AG04450 (cell line): Measurements from ENCODE around the gene TATDN2. TPM values are rescaled to one million over a fixed set of nuclear protein-coding genes. Genes with fewer than 3 reads are reported as not detected.

Experiments
- CTCF ChIA-PET: fragments of 300-600, 350-600 bp; formaldehyde crosslinking; extraction: SDS; loops from one replicate; lab custom pipeline; 2022; ENCODE audit warnings: antibody characterized with exemption, inconsistent platforms; lab: Charles Lee
- POLR2A ChIA-PET: fragments of 350-600 bp; formaldehyde crosslinking; extraction: SDS; loops from one replicate; lab custom pipeline; 2021; ENCODE audit warnings: antibody characterized with exemption, inconsistent platforms; lab: Yijun Ruan, JAX
- DNase-seq: peaks from one replicate; pipeline ENCODE4 v3.0.0-alpha.2; 2011; ENCODE audit warnings: low read depth, low spot score
- H3K27ac ChIP-seq: one replicate; pipeline ENCODE4 v1.5.1; 2012; ENCODE audit warnings: low read depth, low read length, control low read depth
- H3K27me3 ChIP-seq: one replicate; pipeline ENCODE4 v1.6.0; 2012; ENCODE audit warnings: low read length; ENCODE audit not compliant: control insufficient read depth, insufficient read depth
- H3K4me3 ChIP-seq: 2 replicates; pipeline ENCODE4 v1.5.1; 2011; ENCODE audit warnings: mild to moderate bottlenecking, low read depth, low read length, control low read depth
- H3K9me3 ChIP-seq: 2 replicates; pipeline ENCODE4 v1.5.1; 2012; ENCODE audit warnings: low read length; ENCODE audit not compliant: control insufficient read depth, insufficient read depth
- CTCF ChIP-seq: IDR thresholded peaks from 2 replicates; pipeline ENCODE4 v1.5.1; 2011; ENCODE audit warnings: low read depth, low read length, control low read depth, inconsistent platforms
- polyA plus RNA-seq: library from polyadenylated mRNA; depleted of rRNA; stranded (reverse); fragments of >200 nt; gene quantifications from 2 replicates; pipeline ENCODE4 v1.2.3, GENCODE V29; 2011

The TATDN2 gene
- polyA plus RNA-seq, 1 experiment: 17.7 TPM

GRCh38 chr3:10223676-10224639 is 24.3 kb upstream of the TATDN2 start:
- H3K4me3 ChIP-seq: no peak overlapping the region
- ChIA-PET POLR2A (no interaction called here), CTCF (interaction anchor here (0.7 to 2.0 kb wide), 5 partner anchors 11 to 292 kb away, joined by 3 to 9 read pairs (median 5); partner anchors contain the start of gene CRELD1)
- no peaks in the 10 kb centered on the region for H3K9me3 ChIP-seq
- H3K27me3 ChIP-seq: no peaks in the 10 kb centered on the region
- TF ChIP-seq CTCF: no peak
- H3K27ac ChIP-seq: no peak overlapping the region
- DNase-seq: no peak

- no peak for DNase-seq
- ChIA-PET CTCF (interaction anchor here (1.2 kb wide), 1 partner anchor 292 kb away, joined by 6 read pairs; the partner anchor contains the start of gene CRELD1), POLR2A (no interaction called here)
- no peak overlapping the region for H3K4me3 ChIP-seq
- H3K27ac ChIP-seq: no peak overlapping the region
- no peaks in the 10 kb centered on the region for H3K27me3 ChIP-seq
- H3K9me3 ChIP-seq: no peaks in the 10 kb centered on the region
- peak; percentile 78 for TF ChIP-seq CTCF
These were observed 23.2 kb upstream of the TATDN2 start for GRCh38 chr3:10224794-10225665.

GRCh38 chr3:10226293-10226692 is 22.0 kb upstream of the TATDN2 start:
- no peaks in the 10 kb centered on the region for H3K9me3 ChIP-seq
- DNase-seq: no peak
- no peak overlapping the region for H3K4me3 ChIP-seq
- TF ChIP-seq CTCF: no peak
- no peak overlapping the region for H3K27ac ChIP-seq
- ChIA-PET CTCF (interaction anchor here (1.0 kb wide), 1 partner anchor 294 kb away, joined by 3 read pairs; no protein-coding TSS in a partner anchor), POLR2A (no interaction called here)
- H3K27me3 ChIP-seq: no peaks in the 10 kb centered on the region

- no peaks in the 10 kb centered on the region for H3K27me3 ChIP-seq
- no peak for DNase-seq
- ChIA-PET CTCF (no interaction called here), POLR2A (no interaction called here)
- TF ChIP-seq CTCF: no peak
- H3K4me3 ChIP-seq: no peak overlapping the region
- no peaks in the 10 kb centered on the region for H3K9me3 ChIP-seq
- H3K27ac ChIP-seq: no peak overlapping the region
These were observed 19.9 kb upstream of the TATDN2 start for GRCh38 chr3:10228248-10228950.
